Stimulated activated CD8-positive, alpha-beta memory T cell treated with anti-CD3 and anti-CD28 coated beads, Interleukin-4, amount 100 ng/mL, for 4 hours (primary cell): ENCODE measurements around the gene CDC14B.

Source experiments
- DNase-seq, 2 donors: peaks; one replicate each; pipeline ENCODE4 v3.0.0-alpha.2; 2020; ENCODE audit warnings: low read depth in 2 of 2, low spot score in 1 of 2

The CDC14B gene

GRCh38 chr9:96502539-96503373 is 116.9 kb downstream of the CDC14B start:
- DNase-seq: no peak

DNA sequence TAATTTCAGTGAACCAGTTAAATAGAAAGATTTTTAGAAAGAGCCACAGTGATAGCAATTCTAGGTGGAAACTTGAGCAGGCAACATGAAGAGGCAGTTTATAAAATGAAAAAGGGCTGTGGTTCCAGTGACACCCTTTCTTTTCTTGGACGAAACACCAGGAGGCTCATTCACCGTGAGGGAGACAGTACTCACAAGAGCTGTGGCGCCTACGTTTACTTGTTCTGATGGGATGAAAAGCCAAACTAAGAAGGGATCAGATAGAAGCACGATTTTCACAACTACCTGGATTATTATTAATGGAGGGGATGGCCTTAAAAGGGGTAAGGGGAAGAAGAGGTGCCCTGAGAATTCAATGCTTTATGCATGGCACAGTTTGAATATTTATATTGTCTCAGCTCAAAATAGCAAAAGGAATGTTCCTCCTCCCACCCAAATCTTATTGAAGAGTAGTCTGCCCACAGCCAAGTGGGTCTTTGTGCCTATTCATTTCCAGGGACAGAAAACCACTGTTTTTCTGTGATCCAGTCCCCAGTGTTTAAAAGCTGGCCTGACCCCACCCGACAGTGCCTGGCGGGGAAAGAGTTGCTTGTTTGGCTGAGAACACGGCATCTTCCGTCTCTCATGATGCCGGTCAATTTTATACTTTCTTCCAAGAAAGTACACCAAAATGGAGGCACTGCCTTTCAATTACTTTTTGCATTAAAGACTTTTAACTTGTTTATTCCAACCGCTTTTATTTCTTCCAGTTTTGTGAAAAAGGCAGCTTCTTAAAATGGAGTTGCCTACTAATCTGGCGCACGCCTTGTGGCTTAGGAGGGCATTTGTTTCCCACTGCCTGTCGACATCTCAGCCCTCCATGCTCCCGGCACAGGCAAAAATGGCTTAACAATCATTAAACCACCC is 117.8 kb downstream of the CDC14B start:
- no peak for DNase-seq

GRCh38 chr9:96500696-96501632 is 118.7 kb downstream of the CDC14B start:
- no peak for DNase-seq

DNA sequence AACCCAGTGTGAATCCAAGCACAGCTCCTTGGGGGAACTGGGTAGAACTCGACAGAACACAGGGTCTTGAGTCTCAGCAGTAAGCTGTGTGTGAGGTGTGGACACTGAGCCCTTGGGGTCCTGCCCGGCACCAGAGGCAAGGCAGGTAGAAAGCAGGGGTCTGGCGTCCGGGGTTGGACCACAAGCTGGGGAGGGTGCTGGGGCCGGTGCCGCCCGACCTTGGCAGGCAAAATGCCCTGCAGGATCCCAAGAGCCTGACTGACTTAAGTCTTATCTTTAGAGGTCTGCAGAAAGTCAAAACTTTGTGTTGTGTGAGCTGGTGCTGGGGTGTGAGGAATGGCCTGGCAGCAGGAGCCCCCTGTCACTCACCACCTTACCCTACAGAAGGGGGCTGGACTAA is 120.4 kb downstream of the CDC14B start:
- DNase-seq: no peak

GRCh38 chr9:96498796-96499195 is 120.8 kb downstream of the CDC14B start:
- DNase-seq: no peak

DNA sequence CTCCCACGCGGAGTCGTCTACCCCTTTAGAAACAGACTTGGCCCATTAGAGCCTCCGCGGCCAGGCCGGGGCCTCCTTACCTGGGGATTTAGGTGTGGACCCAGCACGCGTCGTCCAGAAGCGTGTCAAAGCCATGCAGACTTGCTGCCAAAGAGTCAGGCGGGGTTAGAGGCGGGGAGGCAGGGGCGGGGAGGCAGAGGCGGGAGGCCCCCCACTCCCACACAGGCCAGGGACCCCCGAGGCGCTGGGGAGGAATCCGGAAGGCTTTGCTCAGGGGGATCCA is 122.6 kb downstream of the CDC14B start:
- no peak for DNase-seq

- DNase-seq: no peak
Measured at GRCh38 chr9:96496368-96497116, 123.1 kb downstream of the CDC14B start.

DNA sequence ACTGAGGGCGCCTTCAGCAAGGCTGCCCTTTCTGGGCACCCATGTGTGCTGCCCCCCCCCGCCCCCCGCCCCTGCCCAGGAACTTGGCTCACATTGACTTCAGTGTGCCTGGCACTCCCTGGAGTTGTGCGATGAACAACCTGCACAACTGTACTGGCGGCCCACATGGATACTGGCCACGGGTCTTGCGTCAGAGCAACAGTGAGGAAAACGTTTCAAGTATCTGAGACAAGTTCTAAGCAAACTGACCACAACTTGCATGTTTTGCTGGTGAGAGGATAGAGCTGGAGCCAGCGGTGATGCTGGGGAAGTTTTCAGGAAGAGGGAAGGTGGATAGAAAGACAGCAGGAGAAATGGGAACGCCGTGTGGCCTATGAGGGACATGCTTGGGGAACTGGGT is 124.3 kb downstream of the CDC14B start:
- DNase-seq: no peak

- DNase-seq: no peak
Measured at GRCh38 chr9:96494215-96494800, 125.3 kb downstream of the CDC14B start.

GRCh38 chr9:96493757-96494156 is 125.9 kb downstream of the CDC14B start:
- no peak for DNase-seq

DNA sequence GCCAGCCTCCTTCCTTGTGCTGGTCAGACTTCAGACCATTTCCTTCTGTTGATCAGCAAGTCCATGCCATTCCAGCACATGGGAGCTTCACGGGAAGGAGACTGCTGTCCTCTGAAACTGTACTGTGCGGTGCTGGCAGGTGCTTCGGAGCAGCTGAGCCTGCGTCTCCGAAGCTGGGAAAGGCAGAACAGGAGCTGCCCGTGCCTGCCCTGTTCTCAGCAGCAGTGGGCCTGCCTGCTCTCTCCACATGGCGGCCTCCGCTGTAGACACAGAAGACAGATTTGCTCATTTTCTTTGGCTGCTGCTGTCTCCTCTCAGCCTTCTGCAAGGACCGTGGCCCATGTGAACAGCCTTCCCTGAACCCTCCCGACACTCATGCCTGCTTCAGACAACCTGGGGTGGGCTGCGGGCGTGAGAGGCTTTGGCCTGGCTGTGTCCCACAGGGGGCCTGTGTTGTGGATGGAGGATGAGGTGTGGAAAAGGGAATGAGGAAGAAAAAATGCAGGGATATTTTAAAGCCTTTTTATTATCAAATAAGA is 126.6 kb downstream of the CDC14B start:
- no peak for DNase-seq

- DNase-seq: no peak
Measured at GRCh38 chr9:96491880-96492525, 127.6 kb downstream of the CDC14B start.

DNA sequence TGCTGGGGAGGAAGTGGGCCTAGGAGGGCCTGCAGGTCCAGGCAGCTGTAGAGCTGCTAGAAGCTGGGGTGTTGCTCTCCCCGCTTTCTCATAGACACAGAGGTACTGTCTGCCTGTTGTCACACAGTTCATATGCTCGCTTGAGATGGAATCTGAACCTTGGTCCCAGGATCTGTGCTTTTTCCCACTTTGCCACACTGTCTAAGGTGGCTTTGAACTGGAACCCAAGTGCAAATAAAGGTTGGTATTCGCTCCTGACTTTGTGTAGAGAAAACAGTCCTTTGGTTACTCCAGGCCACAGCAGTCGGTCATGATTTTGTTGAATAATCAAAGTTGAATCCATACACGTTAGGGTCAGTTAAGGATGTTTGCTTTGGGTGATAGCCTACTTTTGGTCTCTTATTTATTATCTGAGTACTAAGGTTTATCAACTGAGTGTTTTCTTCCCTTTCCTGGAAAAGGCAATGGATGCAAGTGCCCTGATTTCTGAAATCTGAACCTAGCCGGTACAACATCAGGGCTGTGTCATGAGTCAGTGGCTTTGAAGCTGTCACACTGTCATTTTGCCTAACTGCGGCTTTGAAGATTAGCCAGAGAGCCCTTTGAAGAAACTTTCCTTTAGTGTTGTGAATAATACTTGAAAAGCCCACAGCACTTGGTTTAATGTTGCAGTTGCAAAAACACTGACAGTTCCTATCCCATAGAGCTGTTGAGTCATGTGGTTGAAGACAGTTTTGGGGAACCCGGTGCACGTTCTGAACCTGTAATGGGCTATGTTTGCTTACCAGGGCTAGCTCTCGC is 128.4 kb downstream of the CDC14B start:
- DNase-seq: no peak

GRCh38 chr9:96490534-96491078 is 129.0 kb downstream of the CDC14B start:
- DNase-seq: no peak

DNA sequence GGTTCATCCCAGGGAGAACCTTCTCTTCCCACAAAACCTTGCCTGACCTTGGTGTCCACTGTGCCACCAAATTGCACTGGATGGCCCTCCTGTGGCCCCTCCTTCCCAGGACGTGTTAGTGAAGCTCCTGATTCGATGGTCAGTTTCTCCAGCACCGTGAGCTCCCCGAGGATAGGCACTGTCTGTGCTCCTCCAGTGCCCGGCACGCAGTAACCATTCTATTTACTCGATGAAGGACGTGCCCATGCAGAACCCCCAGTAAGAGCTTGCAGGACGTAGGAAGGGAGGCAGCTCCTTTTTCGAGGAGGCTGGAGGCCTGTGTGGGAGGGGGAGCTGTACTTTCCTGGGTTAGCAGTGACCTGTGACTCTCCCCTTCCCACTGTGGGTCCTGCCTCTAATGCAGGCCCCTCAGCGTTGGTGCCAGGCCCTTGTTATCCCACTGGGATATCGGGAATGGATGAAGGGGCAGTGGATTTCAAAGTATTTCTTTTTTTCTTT is 130.1 kb downstream of the CDC14B start:
- DNase-seq: no peak

GRCh38 chr9:96487949-96488348 is 131.7 kb downstream of the CDC14B start:
- DNase-seq: no peak

- DNase-seq: no peak
Measured at GRCh38 chr9:96487029-96487396, 132.6 kb downstream of the CDC14B start.

GRCh38 chr9:96486386-96487028 is 133.1 kb downstream of the CDC14B start:
- DNase-seq: no peak
